IPS DF 6.9 (cell line): Measurements from ENCODE around the gene TACR2.

Source experiments
- DNase-seq: peaks from one replicate; pipeline ENCODE4 v3.0.0-alpha.2; 2013; ENCODE audit warnings: low read depth, low spot score
- H3K27ac ChIP-seq: one replicate; pipeline ENCODE4 v1.5.1; 2013; ENCODE audit warnings: low read length, control low read depth
- H3K27me3 ChIP-seq: 2 replicates; pipeline ENCODE4 v1.6.1; 2013; ENCODE audit warnings: mild to moderate bottlenecking, low read length; ENCODE audit not compliant: control insufficient read depth, insufficient read depth
- H3K36me3 ChIP-seq: 2 replicates; pipeline ENCODE4 v1.6.1; 2013; ENCODE audit warnings: low read length; ENCODE audit not compliant: control insufficient read depth, insufficient read depth
- H3K4me1 ChIP-seq: 2 replicates; pipeline ENCODE4 v1.6.1; 2013; ENCODE audit warnings: low read length; ENCODE audit not compliant: control insufficient read depth, insufficient read depth
- H3K4me3 ChIP-seq: 2 replicates; pipeline ENCODE4 v1.5.1; 2013; ENCODE audit warnings: mild to moderate bottlenecking, low read length
- H3K9me3 ChIP-seq: 2 replicates; pipeline ENCODE4 v1.6.1; 2013; ENCODE audit warnings: low read length, inconsistent platforms; ENCODE audit not compliant: control insufficient read depth, insufficient read depth
- WGBS: extraction: QIAGEN DNeasy Blood & Tissue Kit; methylation state at CpG from one replicate; pipeline ENCODE4 v1.1.7; 2013; ENCODE audit warnings: mixed read lengths, missing lambda C conversion rate; ENCODE audit not compliant: insufficient read length, insufficient coverage; 5-methylcytosine and 5-hydroxymethylcytosine counted together

TACR2 gene

DNA sequence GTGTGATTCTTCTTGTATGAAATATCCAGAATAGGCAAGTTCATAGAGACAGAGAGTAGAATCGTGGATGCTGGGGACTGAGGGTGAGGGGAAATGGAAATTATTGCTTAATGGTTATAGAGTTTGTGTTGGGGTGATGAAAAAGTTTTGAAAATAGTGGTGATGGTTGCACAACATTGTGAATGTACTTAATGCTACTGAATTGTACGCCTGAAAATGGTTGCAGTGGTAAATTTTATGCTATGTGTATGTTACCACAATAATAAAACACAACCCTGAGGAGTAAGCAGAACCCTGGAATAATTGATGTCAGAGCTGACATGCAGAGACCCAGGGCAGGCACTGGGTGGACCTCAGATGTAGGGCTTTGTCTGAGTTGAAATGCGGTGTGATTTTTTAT is 57.6 kb downstream of the TACR2 start:
- Histone ChIP-seq H3K36me3 (no peaks in the 10 kb centered on the region), H3K9me3 (no peaks in the 10 kb centered on the region)
- no CpG with 5 or more reads among the region's 3 CpGs for WGBS

DNA sequence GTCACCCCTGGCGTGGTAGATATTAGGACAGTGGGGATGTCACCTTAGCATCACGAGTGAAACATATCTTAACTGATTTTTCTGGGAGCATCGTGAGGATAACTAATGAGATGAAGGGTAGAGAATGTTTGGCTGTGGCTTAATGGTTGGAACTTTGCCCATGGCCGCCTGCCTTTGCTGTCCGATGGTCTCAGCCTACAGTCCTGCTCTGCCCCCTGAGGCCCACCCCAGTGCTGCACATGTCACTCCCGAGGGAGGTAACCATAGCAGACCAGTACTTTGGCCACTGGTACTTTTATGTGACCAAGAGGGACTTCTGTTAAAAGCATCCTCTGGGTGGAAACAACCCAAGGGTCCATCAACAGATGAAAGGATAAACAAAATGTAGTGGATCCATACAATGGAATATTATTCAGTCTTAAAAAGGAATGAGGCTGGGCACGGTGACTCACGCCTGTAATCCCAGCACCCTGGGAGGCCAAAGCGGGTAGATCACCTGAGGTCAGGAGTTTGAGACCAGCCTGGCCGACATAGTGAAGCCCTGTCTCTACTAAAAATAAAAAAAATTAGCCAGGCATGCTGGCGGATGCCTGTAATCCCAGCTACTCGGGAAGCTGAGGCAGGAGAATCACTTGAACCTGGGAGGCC is 58.4 kb downstream of the TACR2 start:
- DNase-seq = no peak
- no peaks in the 10 kb centered on the region for H3K36me3 ChIP-seq
- no peaks in the 10 kb centered on the region for H3K27me3 ChIP-seq
- WGBS = no CpG with 5 or more reads among the region's 12 CpGs
- no peaks in the 10 kb centered on the region for H3K4me1 ChIP-seq
- H3K4me3 ChIP-seq = no peak overlapping the region
- H3K9me3 ChIP-seq = no peaks in the 10 kb centered on the region
- H3K27ac ChIP-seq = no peak overlapping the region

More for the DNA sequence above, 57.6 kb downstream of the TACR2 start:
- no peaks in the 10 kb centered on the region for H3K27me3 ChIP-seq
- no peak overlapping the region for H3K4me3 ChIP-seq
- DNase-seq = no peak
- H3K4me1 ChIP-seq = no peaks in the 10 kb centered on the region
- no peak overlapping the region for H3K27ac ChIP-seq

DNA sequence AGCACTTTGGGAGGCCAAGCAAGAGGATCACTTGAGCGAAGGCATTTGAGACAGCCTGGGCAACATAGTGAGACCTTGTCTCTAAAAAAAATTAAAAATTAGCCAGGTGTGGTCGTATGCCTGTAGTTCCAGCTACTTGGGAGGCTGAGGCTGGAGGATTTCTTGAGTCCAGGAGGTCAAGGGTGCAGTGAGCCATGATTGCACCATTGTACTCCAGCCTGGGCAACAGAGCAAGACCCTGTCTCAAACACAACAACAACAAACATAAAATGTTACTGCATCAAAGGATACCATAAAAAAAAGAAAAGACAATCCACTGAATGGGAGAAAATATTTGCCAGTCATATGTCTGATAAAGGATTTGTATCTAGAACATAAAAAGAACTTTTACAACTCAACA is 60.5 kb downstream of the TACR2 start:
- Histone ChIP-seq H3K36me3 (no peaks in the 10 kb centered on the region), H3K4me1 (no peaks in the 10 kb centered on the region), H3K27ac (no peak overlapping the region), H3K27me3 (no peaks in the 10 kb centered on the region), H3K4me3 (no peak overlapping the region), H3K9me3 (no peaks in the 10 kb centered on the region)
- no peak for DNase-seq
- WGBS = no CpG with 5 or more reads among the region's 2 CpGs

DNA sequence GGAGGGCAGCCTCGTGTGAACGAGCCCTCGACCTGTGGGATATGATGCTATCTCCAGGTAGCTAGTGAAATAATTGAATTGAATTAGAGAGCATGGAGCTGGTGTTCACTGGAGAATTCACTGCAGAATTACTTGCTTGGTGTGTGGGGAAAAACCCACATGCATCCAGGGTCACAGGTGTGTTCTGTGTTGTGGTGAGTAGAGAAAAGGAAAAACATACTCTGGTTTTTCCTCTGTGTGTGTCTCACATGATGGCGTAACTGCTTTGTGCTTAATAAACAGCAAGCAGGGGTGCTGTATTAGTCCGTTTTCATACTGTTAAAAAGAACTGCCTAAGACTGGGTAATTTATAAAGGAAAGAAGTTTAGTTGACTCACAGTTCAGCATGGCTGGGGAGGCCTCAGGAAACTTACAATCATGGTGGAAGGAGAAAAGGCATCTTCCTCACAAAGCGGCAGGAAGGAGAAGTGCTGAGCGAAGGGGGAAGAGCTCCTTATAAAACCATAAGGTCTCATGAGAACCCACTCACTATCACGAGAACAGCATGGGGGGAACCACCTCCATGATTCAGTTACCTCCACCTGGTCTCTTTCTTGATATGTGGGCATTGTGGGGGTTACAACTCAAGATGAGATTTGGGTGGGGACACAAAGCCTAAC is 62.6 kb downstream of the TACR2 start:
- H3K9me3 ChIP-seq = no peaks in the 10 kb centered on the region
- no peak overlapping the region for H3K27ac ChIP-seq
- no peak overlapping the region for H3K4me3 ChIP-seq
- H3K36me3 ChIP-seq = no peaks in the 10 kb centered on the region
- no CpG with 5 or more reads among the region's 8 CpGs for WGBS
- no peaks in the 10 kb centered on the region for H3K27me3 ChIP-seq
- DNase-seq = no peak
- H3K4me1 ChIP-seq = no peaks in the 10 kb centered on the region
